ENCODE data around the gene MAU2. TPM values are rescaled to one million over a fixed set of nuclear protein-coding genes. Genes with fewer than 3 reads are reported as not detected.

The MAU2 gene, protein sequence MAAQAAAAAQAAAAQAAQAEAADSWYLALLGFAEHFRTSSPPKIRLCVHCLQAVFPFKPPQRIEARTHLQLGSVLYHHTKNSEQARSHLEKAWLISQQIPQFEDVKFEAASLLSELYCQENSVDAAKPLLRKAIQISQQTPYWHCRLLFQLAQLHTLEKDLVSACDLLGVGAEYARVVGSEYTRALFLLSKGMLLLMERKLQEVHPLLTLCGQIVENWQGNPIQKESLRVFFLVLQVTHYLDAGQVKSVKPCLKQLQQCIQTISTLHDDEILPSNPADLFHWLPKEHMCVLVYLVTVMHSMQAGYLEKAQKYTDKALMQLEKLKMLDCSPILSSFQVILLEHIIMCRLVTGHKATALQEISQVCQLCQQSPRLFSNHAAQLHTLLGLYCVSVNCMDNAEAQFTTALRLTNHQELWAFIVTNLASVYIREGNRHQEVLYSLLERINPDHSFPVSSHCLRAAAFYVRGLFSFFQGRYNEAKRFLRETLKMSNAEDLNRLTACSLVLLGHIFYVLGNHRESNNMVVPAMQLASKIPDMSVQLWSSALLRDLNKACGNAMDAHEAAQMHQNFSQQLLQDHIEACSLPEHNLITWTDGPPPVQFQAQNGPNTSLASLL
- 17.7 and 21.4 TPM in 2 replicates for total RNA-seq

DNA sequence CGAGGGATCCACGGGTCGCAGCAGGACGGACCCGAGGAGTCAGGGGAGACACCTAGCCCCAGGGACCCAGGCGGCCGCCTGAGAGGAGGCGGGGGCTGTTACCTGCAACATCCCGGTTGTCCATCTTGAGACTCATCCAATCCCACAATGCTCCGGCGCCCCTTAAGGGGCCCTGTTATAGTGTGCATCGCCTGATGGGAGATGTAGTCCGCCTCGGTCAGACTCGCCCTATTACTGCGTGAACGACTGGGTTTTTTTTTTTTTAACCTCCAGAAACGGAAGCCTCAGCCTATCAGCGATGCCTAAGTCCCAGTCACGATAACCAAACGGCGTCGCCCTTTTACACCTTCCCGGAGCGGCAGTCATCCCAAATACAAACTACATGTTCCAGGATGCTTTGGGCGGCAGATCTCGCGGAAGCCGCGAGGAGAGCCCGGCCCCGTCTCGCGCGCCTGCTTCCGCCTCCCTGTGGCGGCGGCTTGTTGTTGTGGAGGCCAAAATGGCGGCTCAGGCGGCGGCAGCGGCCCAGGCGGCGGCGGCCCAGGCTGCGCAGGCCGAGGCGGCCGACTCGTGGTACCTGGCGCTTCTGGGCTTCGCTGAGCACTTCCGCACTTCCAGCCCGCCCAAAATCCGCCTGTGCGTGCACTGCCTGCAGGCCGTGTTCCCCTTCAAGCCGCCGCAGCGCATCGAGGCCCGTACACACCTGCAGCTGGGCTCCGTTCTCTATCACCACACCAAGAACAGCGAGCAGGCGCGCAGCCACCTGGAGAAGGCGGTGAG lies at the start of gene MAU2, which contains the start of gene SUGP1:
Gene MAU2 (plus strand): TSS at position 469 of the 780 bp plus-strand sequence. CDS start 31 bp downstream, at position 500.
Gene SUGP1 (minus strand): TSS at position 149 of the 780 bp plus-strand sequence. CDS start 13 bp downstream, at position 136.

DNA sequence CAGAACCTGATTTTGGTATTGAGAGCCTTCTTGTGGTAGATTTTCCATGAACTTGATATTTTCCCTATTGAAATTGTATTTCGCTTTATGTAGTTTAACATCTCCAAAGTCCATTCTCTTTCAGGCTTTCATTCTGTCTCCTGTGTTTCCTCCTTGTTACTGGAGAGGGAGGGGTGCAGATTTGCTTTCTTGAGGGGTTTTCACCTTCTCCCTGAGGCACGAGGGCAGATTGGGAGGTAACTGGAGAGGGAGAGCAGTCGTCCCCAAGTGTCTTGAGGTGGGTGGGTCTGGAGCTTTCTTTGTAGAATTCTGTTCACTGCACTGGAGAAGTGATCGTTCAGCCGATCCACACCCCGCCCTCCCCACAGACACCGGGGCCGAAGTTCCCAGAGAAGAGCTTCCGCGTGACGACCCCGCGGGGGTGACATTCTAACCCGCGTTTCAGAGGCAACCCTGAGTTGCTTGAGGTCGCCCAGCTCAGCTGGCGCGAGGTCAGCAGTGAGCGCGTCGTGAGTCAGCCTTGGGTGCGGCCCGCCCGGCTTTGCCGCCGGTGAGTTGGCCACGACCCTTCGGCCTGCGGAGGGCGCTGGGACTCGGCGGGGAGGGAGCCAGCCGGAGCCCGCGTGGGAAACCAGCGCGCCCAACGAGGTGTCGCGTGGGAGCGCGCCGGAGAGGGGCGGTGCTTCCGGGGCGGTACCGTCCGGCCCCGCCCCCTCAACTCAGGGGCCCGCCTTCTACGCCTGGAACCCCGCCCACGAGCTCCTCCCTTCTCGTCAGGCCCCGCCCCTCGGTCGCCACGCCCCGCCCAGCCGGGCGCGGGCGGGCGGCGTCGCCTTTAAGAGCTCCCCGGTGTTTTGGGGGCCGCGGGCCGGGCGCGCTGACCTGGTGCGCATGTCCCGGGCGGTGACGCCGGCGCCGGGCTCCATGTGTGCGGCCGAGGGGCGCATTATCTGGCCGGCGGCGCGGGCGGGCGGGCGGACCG lies 84.5 kb downstream of the MAU2 start, which contains the start of gene GATAD2A:
Gene GATAD2A (plus strand): TSS at position 797 of the 982 bp plus-strand sequence. CDS start 59,671 bp downstream, outside the sequence.

Other genes starting within 250 kb of the MAU2 start
- 28.5 and 34.2 TPM in 2 replicates for gene TMEM161A, start 182.4 kb upstream of the MAU2 start, total RNA-seq
- not detected in 2 replicates for gene MEF2B, start 150.6 kb upstream of the MAU2 start, total RNA-seq
- gene BORCS8, start 128.7 kb upstream of the MAU2 start, total RNA-seq: 7.9 and 21.1 TPM in 2 replicates
- 49.9 and 70.4 TPM in 2 replicates for gene RFXANK, start 128.6 kb upstream of the MAU2 start, total RNA-seq
- gene NR2C2AP, start 117.4 kb upstream of the MAU2 start, total RNA-seq: 4.7 and 7.9 TPM in 2 replicates
- not detected in 2 replicates for gene NCAN, start 108.9 kb upstream of the MAU2 start, total RNA-seq
- gene TM6SF2, start 47.5 kb upstream of the MAU2 start, total RNA-seq: 0.49 and 0.72 TPM in 2 replicates
- gene SUGP1, start 320 bp upstream of the MAU2 start, total RNA-seq: 27.4 and 32.9 TPM in 2 replicates
- 43.1 and 51.7 TPM in 2 replicates for gene GATAD2A, start 84.8 kb downstream of the MAU2 start, total RNA-seq
- gene TSSK6, start 194.7 kb downstream of the MAU2 start, total RNA-seq: 1.6 TPM in 1 of 2 replicates, not detected in the other
- 30.1 and 82.9 TPM in 2 replicates for gene NDUFA13, start 195.4 kb downstream of the MAU2 start, total RNA-seq
- gene YJEFN3, start 208.1 kb downstream of the MAU2 start, total RNA-seq: under 0.01 and 0.18 TPM in 2 replicates
- gene CILP2, start 217.4 kb downstream of the MAU2 start, total RNA-seq: 0.36 and 0.97 TPM in 2 replicates